GM23338 (cell line): ENCODE measurements around the gene MLLT6.

ENCODE experiments used
- CTCF ChIP-seq, 2 experiments: fragments of 200-600 bp in 1 of 2; sonication (generic) in 1 of 2; conservative IDR thresholded peaks; 2 replicates each; pipeline versions ENCODE4 v1.5.1 to v1.6.1; 2016 to 2017; ENCODE audit warnings: antibody characterized with exemption in 2 of 2, low read depth in 2 of 2, mild to moderate bottlenecking in 2 of 2, moderate library complexity in 1 of 2
- EZH2 ChIP-seq: fragments of 200-600 bp; sonication (generic); IDR thresholded peaks from one replicate; pipeline ENCODE4 v1.8.0; 2017; ENCODE audit warnings: antibody characterized with exemption, mild to moderate bottlenecking, low read depth; ENCODE audit not compliant: unreplicated experiment
- EZH2phosphoT487 ChIP-seq: fragments of 200-600 bp; sonication (generic); IDR thresholded peaks from one replicate; pipeline ENCODE4 v1.8.1; 2018; ENCODE audit warnings: antibody characterized with exemption; ENCODE audit not compliant: unreplicated experiment
- ZNF114 ChIP-seq: fragments of 250-450 bp; sonication (Bioruptor Pico); IDR thresholded peaks from 2 replicates; pipeline ENCODE4 v1.5.0; 2020; ENCODE audit warnings: mild to moderate bottlenecking, moderate library complexity
- TF ChIP-seq, protein P1 (sequence below): IDR thresholded peaks from 2 replicates; pipeline ENCODE4 v1.6.1; 2016; ENCODE audit warnings: antibody characterized with exemption

DNA sequence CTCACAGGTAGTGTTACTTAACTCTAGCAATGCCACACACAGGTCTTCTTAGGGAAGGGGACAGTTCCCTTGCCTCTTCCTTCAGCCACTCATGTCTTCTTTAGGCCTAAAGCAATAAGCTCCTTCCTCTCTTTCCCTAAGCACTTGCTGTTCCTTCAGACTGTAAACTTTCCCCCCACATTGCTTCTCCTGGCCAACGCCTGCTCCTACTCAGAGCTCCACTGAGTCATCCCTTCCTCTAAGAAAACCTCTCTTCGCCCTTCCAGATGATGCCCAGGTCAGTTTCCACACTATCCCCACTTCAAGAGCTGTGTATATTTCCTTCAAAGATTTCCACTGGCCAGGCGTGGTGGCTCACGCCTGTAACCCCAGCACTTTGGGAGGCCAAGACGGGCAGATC lies 17.8 kb upstream of the MLLT6 start:
- TF ChIP-seq CTCF (conservative IDR thresholded peaks at IDR 0.05; ENCODE audit: low read depth in 2 of 2) (no peak), EZH2 (no peak), EZH2phosphoT487 (no peak), ZNF114 (no peak)
- TF ChIP-seq, protein P1, sequence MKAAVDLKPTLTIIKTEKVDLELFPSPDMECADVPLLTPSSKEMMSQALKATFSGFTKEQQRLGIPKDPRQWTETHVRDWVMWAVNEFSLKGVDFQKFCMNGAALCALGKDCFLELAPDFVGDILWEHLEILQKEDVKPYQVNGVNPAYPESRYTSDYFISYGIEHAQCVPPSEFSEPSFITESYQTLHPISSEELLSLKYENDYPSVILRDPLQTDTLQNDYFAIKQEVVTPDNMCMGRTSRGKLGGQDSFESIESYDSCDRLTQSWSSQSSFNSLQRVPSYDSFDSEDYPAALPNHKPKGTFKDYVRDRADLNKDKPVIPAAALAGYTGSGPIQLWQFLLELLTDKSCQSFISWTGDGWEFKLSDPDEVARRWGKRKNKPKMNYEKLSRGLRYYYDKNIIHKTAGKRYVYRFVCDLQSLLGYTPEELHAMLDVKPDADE = no peak
